NCI-H1436 treated with DMSO at 0.1 percent for 48 hours (cell line): ENCODE data around the gene EEF1AKMT4.

Experiments
- DNase-seq: peaks from one replicate; lab custom pipeline; 2025; lab: John Stamatoyannopoulos, UW

Gene EEF1AKMT4

DNA sequence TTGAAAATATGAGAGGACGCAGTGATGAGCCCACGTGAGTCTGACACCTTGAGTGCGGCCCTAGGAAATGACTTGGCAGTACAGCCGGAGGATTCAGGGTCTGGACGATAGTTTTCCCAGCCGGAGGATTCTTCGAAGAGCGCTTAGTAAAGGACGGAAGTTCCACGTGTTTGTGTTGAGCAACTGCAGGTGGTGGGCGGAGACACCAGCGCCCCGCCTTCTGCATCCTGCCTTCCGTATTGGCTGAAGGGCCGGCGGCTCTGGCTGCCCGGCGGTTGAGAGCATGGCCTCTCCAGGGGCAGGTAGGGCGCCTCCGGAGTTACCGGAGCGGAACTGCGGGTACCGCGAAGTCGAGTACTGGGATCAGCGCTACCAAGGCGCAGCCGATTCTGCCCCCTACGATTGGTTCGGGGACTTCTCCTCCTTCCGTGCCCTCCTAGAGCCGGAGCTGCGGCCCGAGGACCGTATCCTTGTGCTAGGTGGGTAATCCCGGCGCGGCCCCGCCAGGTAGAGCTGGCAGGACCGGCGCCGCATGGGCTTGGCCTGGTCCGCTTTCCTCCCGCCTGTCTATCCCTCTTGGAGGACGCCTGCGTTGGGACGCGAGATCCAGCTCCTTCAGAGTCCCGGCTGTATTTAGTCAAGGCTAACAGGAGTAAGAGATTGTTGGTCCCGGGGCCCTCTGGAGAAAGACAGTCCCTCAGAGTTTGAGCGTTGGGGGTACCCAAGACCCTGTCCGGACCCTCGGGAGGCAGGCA lies at the start of gene EEF1AKMT4:
Gene EEF1AKMT4, plus strand, starts transcription at position 261 of the 755 bp plus-strand sequence. Its CDS starts 23 bp downstream, at position 284.
- peak; percentile 91 for DNase-seq

DNA sequence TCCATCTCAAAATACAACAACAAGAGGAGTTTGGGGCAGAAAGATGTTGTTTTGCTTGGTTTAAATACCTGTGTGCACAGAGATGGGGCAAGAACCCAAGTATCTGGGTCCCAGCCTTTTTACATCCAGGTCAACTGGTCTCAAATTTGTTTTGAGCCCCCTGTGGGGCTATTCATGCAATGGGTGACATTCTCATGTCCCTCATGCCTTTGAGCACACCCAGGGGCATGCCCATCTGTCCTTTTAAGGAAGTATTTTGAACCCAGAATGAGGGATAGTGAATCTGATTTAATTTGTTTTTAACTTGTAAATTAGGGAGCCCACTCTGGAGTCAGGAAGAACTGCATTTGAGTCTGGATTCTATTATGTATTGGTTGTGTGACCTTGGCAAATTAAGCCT lies 48.6 kb upstream of the EEF1AKMT4 start:
- no peak for DNase-seq

DNA sequence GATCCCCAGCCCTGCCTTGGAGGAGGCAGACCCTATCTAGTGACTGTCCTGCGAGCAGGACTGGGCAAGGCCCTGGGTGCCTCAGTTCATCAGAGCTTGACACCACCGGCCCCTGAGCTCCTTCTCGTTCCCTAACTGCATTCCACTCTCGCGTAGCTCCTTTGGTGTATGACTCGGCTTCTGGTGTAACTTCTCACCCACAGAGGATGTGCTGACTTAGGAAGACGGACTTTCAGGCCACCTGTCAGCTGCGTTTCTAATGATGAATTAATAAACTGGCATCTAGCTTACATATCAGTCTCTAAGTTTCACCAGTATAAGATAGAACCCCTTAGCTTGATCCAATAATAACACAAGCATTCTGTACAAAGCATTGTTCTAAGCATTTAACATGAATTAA lies 45.9 kb upstream of the EEF1AKMT4 start:
- DNase-seq = no peak

DNA sequence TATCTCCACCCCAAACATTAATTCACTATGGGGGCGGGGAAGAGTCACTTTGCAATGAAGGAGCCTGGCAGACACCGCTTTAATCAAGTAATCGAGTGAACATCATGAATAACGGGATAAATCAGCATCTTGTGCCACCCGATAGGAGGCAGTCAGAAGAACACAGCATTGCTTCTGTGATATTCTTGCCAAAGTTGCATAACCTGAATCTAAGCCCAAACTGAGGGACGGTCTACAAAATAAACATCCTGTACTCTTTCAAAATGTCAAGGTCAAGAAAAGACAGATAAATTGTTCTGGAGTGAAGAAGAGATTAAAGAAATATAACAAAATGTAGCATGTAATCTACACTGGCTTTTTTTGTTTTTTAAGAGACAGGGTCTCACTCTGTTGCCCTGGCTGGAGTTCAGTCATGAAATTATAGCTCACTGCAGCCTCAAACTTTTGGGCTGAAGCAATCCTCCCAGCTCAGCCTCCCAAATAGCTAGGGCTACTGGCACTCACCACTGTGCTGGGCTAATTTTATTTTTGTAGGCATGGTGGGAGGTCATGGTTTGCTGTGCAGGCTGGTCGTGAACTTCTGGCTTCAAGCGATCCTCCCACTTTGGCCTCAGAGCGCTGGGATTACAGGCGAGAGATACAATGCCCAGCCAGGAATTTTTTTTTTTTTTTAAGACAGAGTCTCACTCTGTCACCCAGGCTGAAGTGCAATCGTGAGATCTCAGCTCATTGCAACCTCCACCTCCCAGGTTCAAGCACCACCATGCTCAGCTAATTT lies 40.1 kb upstream of the EEF1AKMT4 start:
- no peak for DNase-seq

DNA sequence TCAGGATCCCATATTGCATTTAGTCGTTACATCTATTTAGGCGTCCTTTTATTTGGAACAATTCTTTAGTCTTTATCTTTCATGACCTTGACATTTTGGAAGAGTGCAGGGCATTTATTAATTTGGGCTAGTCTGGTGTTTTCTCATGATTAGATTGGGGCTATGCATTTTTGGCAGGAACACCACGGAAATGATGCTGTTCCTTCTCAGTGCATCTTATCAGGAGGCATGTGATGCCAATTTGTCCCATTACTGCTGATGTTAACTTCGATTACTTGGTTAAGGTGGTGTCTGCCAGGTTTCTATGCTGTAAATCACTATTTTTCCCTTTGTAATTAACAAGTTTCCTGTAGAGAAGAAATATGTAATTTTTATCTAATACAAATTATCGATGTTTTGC lies 38.2 kb upstream of the EEF1AKMT4 start:
- no peak for DNase-seq

DNA sequence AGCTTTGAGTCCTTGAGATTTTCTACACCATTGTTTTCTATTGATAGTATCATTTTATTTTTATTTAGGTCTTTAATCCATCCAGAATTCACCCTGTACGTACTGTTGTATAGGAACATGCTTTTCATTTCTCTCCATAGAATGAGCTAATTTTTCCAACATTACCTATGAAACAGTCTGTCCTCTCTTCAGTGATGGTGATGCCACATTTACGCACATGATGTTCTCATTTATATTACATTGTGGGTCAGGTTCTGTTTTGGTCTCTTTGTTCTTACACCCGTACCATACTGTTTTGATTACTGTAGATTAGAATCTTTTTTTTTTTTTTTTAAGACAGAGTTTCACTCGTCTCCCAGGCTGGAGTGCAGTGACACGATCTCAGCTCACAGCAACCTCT lies 37.8 kb upstream of the EEF1AKMT4 start:
- DNase-seq = no peak

DNA sequence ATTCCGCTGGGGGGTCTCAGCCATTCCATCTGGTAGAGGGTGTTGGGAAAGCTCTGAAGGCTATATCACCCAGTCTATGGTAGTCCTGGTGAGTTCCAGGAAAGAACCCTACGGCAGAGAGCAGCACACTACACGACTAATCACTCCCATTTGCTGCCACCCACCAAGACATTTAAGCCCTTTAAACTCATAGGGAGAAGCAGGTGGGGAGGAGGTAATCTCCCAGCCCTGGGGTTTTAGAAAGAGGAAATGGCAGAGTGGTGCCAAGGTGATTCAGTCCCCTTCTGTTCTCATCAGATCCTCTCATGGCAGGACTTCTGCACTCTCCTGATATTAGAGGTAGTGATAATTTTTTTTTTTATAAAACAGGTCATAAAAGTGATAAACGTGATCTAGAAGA lies 30.7 kb upstream of the EEF1AKMT4 start:
- no peak for DNase-seq

DNA sequence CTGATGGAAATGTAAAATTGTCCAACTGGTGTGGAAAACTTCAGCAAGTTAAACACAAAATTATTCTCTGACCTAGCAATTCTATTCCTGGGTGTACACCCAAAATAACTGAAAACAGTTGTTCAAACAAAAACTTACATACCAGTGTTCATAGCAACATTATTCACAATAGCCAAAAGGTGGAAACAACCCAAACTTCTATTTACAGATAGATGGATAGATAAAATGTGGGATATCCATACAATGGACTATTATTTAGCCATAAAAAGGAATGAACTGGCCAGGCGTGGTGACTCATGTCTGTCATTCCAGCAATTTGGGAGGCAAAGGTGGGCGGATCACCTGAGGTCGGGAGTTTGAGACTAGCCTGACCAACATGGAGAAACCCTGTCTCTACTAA lies 27.0 kb upstream of the EEF1AKMT4 start:
- DNase-seq = no peak

DNA sequence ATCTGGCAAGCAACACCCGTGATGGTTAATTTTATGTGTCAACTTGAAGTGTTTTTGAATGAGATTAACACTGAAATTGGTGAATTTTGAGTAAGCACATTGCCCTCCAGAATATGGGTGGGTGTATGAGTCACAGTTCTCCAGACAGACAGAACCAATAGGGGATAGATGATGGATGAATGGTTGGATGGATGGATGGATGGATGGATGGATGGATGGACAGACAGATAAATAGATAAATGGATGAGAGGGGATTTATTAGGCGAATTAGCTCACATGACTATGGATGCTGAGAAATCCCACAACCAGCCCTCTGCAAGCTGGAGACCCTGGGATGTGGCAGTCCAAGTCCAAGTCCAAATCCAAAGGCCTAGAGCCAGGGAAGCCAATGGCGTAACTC lies 25.5 kb upstream of the EEF1AKMT4 start:
- DNase-seq = no peak

DNA sequence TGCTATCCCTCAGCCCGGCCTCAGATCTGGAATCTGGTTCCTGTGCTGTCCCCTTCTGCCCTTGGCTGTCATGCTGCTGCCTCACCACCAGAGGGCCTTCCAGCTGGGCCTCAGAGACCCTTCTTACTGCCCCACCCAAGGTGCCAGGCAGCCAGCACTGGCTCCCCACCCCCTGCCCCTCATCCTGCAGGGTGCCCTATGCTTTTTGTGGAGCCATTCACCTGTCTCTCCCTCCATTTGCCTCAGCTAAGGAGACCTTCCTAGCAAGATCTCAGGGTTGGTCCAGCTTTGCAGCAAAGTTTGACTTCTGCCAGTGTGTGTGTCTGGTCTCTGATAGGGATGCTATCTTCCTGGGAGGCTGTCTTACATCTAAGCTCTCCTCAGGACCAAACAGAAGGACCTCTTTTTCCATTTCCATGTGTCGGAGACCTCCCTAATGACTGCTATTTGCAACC lies 22.0 kb upstream of the EEF1AKMT4 start:
- no peak for DNase-seq

DNA sequence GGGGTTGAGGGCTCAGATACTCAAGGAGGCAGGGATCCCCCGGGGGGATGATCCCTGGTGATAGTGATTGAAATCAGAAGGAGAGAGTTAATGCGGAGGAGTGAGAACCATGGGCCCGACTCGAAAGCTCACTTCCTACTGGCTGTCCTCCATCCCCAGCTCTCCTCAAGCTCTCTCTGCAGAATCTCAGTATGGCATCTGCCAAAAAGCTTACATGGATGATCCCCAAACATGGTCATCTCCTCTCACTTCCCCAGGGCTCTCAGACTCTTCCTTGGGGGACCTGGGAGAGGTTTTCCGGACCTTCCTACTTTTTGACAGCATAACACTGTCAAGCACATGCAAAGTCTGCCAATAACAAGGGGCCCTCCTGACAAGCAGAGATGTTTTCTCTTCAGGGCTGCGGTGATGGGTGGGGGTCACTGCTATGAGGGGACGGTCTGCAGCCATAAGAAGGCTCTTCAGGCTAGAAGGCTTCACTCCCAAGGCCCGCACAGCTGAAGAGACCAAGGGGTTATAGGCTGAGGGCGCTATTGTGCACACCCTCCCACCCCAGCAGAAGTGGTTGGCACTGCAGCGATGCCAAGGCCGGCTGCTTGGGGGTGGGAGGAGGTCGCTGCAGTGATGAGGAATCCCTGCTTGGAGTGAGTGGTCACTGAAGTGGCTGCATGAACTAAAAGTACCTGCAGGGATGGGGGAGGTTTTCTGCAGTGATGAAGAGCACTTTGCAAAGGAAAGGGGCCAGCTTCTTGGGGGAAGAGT lies 20.9 kb upstream of the EEF1AKMT4 start:
- no peak for DNase-seq

DNA sequence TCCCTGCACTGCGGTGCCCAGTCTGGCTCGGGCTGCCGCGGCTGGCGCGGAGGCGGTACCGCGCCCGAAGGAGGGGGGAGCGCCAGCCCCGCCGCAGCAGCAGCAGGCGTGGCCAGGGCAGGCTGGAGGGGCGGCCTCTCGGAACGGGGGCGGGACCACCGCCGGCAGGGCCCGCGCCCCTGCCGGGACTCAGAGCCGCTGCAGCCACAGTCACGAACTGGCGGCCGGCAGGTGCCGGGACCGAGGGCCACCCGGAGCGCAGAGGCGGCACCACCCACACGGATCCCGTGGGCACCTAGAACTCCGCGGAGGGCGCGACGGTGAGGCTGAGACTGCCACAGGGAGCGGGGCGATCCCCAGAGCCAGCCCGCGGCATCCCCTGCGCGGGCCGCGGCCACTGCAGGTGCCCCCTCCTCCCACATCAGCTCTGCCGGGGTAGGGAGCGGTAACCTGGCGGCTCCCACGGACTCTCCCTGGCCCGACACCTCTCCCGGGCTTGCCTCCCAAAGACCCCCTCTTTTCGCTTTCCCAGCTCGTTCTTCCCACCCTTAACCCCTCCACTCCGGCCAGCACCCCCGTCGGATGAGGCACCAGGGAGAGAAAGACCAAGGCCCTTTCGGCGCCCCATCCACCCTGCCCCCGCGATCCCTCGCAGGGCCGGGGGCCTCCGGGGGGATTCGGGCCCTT lies 19.9 kb upstream of the EEF1AKMT4 start, which contains the start of gene VWA5B2:
Gene VWA5B2, plus strand, starts transcription at position 192 of the 687 bp plus-strand sequence. CDS start 944 bp downstream, outside the sequence.
- no peak for DNase-seq

DNA sequence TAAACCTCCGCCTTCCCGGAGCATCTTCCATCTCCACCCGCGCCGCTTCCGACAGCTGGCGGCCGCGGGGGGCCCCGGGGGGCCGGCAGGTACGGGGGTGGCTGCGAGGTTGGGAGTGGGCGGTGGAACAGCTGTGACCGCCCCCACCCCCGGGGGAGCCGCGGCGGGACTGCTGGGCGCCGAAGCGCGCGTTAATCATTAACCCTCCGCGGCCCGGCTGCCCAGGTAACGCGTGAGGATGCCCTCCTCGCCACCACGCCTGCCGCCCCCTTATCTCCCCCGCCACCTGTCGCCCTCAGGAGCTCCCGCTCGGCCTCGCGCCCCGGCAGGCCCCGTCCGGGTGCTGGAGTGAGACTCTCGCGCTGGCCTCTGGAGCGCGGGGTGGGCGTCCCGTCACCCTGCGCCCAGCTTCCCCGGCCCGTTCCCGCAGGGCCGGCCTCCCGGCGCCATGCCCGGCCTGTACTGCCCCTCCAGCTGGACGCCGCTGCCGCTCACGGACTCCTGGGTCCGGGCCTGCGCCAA lies 19.3 kb upstream of the EEF1AKMT4 start:
- no peak for DNase-seq

DNA sequence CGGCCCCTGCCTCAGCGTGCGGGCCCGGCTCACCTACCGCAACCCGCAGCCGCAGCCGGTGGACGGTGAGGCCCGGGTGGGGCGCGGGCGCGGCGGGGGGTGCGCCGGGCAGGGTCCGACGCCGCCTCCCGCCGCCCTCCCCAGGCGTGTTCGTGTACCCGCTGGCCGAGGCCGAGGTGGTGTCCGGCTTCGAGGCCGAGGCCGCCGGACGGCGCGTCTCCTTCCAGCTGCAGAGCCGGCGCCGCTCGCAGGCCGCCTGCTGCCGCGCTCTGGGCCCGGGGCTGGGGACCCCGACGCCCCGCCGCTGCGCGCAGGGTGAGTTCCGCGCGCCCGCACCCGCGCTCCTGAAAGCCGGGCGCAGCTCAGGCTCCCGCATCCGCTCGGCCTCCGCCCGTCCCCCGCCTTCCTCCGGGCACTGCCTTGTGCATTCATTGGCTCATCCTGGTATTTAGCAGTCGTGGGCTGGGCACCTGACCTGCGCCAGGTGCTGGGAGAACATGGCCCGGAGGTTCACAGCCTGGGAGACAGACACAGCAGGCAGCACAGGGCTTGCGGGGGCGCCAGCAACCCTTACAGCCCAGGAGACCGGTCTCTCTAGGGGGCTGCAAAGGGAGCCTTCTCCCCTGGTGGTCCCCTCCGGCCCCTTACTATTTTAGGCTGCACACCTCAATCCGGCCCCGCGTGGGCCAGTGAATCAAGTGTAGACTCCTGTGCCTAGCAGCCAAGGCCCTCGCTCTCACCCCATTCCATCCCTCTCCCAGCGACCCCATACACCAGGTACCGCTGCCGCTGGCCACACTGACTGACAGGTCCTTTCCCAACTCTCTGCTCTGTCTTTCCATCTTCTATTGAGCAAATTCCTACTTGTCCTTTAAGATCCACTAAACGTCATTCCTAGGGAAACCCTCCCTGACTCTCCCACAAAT lies 18.6 kb upstream of the EEF1AKMT4 start:
- no peak for DNase-seq

DNA sequence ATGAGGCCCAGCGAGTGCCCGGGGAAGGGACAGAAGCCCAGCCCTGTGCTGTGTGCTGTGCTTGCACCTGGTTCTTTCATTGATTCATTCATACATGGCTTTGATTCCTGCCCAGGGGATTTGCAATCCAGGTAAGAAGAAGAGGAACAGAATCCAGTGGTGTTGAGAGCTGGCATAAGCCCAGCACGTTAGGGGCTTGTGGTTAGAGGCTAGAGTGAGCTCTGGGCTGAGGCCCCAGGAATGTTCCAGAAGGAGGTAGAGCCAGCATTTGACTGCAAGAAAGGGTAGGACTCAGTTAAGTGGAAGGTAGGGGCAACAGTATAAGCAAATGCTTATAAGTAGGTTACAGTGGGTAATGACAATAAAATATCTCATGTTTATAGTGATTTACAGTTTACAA lies 17.8 kb upstream of the EEF1AKMT4 start:
- no peak for DNase-seq

DNA sequence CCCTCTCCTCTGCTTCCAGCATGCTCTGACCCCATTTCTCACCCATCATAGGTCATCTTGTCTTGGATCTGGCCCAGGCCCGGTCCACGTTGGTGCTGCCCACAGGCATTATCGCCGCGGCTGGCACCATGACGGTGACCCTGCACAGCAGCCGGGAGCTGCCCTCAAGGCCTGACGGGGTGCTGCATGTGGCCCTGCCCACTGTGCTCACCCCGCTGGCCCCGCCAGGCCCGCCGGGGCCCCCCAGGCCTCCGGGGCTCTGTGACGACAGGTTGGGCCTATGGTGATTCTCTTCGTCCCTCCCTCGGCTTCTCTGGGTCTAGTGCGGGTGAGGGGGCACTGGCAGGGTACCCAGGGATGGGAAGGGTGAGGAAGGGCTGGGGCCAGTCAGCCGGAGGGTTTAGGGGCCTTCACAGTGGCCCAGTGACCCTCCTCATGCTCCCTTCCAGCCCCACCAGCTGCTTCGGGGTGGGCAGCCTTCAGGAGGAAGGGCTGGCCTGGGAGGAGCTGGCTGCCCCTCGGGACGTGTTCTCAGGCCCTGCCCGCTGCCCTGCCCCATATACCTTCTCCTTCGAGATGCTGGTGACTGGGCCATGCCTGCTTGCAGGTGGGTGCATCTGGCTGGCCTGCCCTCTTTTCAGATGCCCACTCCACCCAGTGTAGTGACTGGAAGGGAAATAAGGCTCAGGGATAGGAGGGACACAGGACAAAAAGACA lies 16.2 kb upstream of the EEF1AKMT4 start:
- DNase-seq = no peak

DNA sequence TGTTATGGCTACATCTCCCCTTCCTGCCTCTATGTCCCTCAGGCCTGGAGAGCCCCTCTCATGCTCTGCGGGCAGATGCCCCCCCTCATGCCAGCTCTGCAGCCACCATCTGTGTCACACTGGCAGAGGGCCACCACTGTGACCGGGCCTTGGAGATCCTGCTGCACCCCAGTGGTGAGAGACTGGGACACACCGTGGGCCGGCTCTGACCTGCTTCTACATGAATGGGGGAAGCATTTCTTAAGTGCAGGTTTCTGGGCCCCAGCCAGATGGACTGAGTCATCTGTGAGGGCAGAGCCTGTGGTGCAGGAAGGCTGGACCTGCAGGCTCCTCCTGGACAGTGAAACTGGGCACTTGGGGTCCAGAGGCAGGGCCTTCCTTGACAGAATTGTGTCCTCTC lies 15.2 kb upstream of the EEF1AKMT4 start:
- DNase-seq = no peak

DNA sequence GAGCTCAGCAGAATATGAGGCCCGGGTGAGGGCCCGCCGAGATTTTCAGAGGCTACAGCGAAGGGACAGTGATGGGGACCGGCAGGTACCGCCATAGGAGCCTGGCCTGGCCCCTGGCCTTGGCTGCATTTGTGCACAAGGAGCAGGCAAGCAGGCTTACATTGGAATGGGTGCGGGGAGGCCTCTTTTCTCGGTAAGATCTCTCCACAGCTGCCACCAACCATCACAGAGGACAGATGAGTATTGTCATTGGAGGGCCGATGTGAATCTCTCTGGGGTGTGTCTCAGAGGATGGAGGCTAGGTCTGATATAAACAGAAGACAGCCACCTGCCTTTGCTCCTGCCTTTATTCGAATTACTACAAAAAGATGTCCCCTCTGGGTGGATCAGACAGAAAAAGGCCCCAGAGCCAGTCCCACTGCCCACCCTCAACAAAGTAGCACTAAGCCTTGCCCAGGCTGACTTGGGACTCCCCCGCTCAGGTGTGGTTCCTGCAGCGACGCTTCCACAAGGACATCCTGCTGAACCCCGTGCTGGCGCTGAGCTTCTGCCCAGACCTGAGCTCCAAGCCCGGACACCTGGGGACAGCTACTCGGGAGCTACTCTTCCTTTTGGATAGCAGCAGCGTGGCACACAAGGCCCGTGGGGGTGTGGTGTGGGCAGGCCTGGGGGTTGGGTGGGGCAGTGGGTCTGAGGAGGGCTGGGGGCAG lies 14.6 kb upstream of the EEF1AKMT4 start:
- DNase-seq = no peak

DNA sequence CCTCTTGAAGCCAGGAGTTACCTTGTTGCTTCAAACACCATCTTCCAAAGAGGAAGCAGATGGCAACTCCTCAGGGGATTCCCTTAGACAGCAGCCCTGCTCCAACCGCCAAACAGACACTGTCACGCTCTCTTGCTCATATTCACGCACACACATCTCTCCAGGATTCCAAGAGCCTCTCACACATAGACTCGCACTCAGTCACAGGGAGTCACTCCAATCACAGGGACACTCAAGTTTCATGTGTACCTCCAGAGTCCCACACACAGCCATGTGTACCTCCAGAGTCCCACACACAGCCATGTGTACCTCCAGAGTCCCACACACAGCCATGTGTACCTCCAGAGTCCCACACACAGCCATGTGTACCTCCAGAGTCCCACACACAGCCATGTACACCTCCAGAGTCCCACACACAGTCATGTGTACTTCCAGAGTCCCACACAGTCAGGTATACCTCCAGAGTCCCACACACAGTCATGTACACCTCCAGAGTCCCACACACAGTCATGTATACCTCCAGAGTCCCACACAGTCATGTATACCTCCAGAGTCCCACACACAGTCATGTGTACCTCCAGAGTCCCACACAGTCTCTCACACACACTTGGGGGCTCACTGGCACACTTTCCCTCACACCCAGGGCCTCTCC lies 14.0 kb upstream of the EEF1AKMT4 start:
- no peak for DNase-seq
